Lung (tissue), 12 donors: Measurements from ENCODE around the gene ALX4. TPM values are rescaled to one million over a fixed set of nuclear protein-coding genes. Genes with fewer than 3 reads are reported as not detected.

Source experiments
- ATAC-seq: fragments of 200-7000 bp; cut with Tn5 transposase; one replicate; pipeline ENCODE4 v1.9.1; 2020; ENCODE audit warnings: moderate number of reproducible peaks; ENCODE audit not compliant: insufficient read depth, low FRiP score
- DNase-seq, 3 donors: peaks; one replicate each; pipeline ENCODE4 v3.0.0-alpha.2; 2013 to 2017
- H3K27ac ChIP-seq, 2 donors: one replicate each; pipeline ENCODE4 v1.5.1; 2013; ENCODE audit warnings: mild to moderate bottlenecking in 2 of 2, moderate library complexity in 2 of 2, control low read depth in 1 of 2, inconsistent platforms in 1 of 2, low read depth in 1 of 2, low read length in 1 of 2
- H3K27me3 ChIP-seq, 3 donors: one replicate each; pipeline ENCODE4 v1.5.1; 2013; ENCODE audit warnings: low read length in 2 of 3; ENCODE audit not compliant: control insufficient read depth in 3 of 3, insufficient read depth in 3 of 3
- H3K36me3 ChIP-seq, 4 donors: one replicate each; pipeline ENCODE4 v1.5.1; 2013; ENCODE audit warnings: low read length in 4 of 4, mild to moderate bottlenecking in 1 of 4, moderate library complexity in 1 of 4; ENCODE audit not compliant: control insufficient read depth in 4 of 4, insufficient read depth in 4 of 4
- H3K4me1 ChIP-seq, 5 donors: one replicate each; pipeline ENCODE4 v1.5.1; 2013; ENCODE audit warnings: low read length in 5 of 5, mild to moderate bottlenecking in 2 of 5, moderate library complexity in 1 of 5; ENCODE audit not compliant: control insufficient read depth in 5 of 5, insufficient read depth in 5 of 5
- H3K4me3 ChIP-seq: one replicate; pipeline ENCODE4 v1.5.1; 2013; ENCODE audit warnings: mild to moderate bottlenecking, control low read depth, moderate library complexity
- H3K9ac ChIP-seq, 2 donors: one replicate each; pipeline ENCODE4 v1.5.1; 2013; ENCODE audit warnings: low read length in 2 of 2, control low read depth in 1 of 2; ENCODE audit not compliant: insufficient read depth in 1 of 2
- H3K9me3 ChIP-seq, 4 donors: one replicate each; pipeline ENCODE4 v1.5.1; 2013; ENCODE audit warnings: low read length in 3 of 4, mild to moderate bottlenecking in 1 of 4, moderate library complexity in 1 of 4; ENCODE audit not compliant: control insufficient read depth in 4 of 4, insufficient read depth in 3 of 4
- WGBS, 2 donors: extraction: QIAGEN DNeasy Blood & Tissue Kit; methylation state at CpG; one replicate each; pipeline ENCODE4 v1.1.7; 2013; 5-methylcytosine and 5-hydroxymethylcytosine counted together
- polyA plus RNA-seq, 2 donors: library from polyadenylated mRNA; stranded (reverse); fragments of 200-250 nt; gene quantifications; one replicate each; pipeline ENCODE4 v1.2.1, GENCODE V29; 2013
- total RNA-seq, 2 donors: library from RNA; depleted of rRNA in 1 of 2; stranded (reverse); fragments of >200 nt in 1 of 2; gene quantifications; one replicate each; pipeline ENCODE4 v1.2.1, GENCODE V29; 2014 to 2021
- TF ChIP-seq, protein P1 (sequence below): IDR thresholded peaks from 2 replicates; pipeline ENCODE4 v1.5.1; 2012; ENCODE audit warnings: mild to moderate bottlenecking; ENCODE audit errors: control extremely low read depth, extremely low read depth
- donor health status: control.
- donor health status: control.
- donor health status: Bipolar disorder and iron deficiency.
- donor health status: healthy.
- donor health status: DM: yes; HTN: yes; CAD: no.

ALX4 gene
- total and polyA plus RNA-seq, 4 donors = 0.01 to 0.06 TPM; not detected in 2

DNA sequence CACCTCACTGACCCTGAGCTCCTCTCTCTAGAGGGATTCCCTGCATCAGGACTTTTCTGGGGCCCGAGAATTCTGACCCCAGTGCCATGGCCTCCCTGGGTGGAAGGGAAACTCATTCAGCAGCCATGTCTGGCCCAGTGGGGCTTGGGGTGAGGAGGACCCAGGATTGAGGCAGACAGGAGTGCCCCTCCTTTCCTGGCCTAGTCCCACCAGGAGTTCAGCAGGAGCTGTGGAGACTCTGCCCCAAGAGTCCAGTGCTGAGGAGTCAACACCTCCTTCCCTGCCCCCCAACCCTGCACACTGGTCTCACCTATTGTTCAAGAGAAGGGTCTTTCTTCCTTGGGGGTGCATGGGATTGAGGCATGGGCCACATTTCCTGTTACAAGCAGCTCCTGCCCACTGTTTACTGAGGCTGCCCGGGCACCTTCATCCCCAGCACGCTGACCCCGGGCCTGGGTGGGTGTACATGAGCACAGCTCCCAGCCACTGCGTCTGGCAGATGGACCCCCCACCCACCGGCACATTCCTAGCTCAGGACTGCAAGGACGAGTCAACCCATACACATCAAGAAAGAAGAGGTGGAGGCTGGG, 33.9 kb downstream of the ALX4 start:
- 86 to 88% methylated on average over 7 of the region's 7 CpGs for WGBS, 2 donors
- no peak overlapping the region for H3K4me3 ChIP-seq
- DNase-seq = no peak

DNA sequence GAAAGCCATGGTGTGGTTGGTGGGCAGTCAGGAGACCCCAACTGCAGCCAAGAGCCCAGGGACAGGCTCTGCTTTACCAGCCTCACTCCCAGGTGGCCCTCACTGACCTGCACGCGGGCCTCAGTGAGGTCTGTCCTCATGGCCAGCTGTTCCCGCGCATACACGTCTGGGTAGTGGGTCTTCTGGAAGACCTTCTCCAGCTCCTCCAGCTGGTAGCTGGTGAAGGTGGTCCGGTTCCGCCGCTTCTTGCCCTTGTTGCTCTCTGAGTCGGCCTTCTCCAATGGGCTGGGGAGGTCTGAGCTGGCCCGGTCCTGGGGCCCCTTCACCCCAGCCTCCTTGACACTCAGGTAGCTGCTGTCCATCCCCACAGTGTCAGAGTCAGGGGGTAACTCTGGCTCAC, 34.7 kb downstream of the ALX4 start:
- Histone ChIP-seq H3K4me1 (peaks cover 0 to 4% (median 0%) of the 10 kb centered on the region in 5 donors), H3K36me3 (no peaks in the 10 kb centered on the region), H3K4me3 (no peak overlapping the region), H3K9me3 (peaks cover 0 to 4% (median 0%) of the 10 kb centered on the region in 4 donors), H3K27ac (no peak overlapping the region), H3K27me3 (no peaks in the 10 kb centered on the region), H3K9ac (no peak overlapping the region)
- ATAC-seq = no peak
- 90 to 97% methylated on average over 10 of the region's 10 CpGs for WGBS, 2 donors
- no peak for DNase-seq
- TF ChIP-seq, protein P1, sequence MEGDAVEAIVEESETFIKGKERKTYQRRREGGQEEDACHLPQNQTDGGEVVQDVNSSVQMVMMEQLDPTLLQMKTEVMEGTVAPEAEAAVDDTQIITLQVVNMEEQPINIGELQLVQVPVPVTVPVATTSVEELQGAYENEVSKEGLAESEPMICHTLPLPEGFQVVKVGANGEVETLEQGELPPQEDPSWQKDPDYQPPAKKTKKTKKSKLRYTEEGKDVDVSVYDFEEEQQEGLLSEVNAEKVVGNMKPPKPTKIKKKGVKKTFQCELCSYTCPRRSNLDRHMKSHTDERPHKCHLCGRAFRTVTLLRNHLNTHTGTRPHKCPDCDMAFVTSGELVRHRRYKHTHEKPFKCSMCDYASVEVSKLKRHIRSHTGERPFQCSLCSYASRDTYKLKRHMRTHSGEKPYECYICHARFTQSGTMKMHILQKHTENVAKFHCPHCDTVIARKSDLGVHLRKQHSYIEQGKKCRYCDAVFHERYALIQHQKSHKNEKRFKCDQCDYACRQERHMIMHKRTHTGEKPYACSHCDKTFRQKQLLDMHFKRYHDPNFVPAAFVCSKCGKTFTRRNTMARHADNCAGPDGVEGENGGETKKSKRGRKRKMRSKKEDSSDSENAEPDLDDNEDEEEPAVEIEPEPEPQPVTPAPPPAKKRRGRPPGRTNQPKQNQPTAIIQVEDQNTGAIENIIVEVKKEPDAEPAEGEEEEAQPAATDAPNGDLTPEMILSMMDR = no peak

More for the DNA sequence above, 33.9 kb downstream of the ALX4 start:
- H3K27me3 ChIP-seq = no peaks in the 10 kb centered on the region
- peaks cover 0 to 4% (median 0%) of the 10 kb centered on the region in 4 donors for H3K9me3 ChIP-seq
- ATAC-seq = no peak
- no peak overlapping the region for H3K27ac ChIP-seq
- no peaks in the 10 kb centered on the region for H3K36me3 ChIP-seq
- no peak overlapping the region for H3K9ac ChIP-seq
- TF ChIP-seq, protein P1 = no peak
- H3K4me1 ChIP-seq = no peaks in the 10 kb centered on the region

DNA sequence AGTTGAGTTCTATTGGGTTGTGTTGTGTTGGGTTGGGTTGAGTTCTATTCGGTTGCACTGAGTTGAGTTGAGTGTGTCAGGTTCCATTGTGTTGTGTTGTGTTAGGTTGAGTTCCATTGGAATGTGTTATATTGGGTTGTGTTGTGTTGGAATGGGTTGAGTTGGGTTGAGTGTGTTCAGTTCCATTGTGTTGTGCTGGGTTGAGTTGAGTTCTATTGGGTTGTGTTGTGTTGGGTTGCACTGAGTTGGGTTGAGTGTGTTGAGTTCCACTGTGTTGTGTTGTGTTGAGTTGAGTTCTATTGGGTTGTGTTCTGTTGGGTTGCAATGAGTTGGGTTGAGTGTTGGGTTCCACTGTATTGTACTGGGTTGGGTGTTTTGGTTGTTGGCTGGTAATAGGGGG, 35.5 kb downstream of the ALX4 start:
- 87 to 93% methylated on average over 1 of the region's 1 CpG for WGBS, 2 donors
- no peak for DNase-seq
- Histone ChIP-seq H3K27me3 (no peaks in the 10 kb centered on the region), H3K9me3 (peaks cover 0 to 4% (median 0%) of the 10 kb centered on the region in 4 donors), H3K4me3 (no peak overlapping the region), H3K9ac (no peak overlapping the region), H3K36me3 (no peaks in the 10 kb centered on the region), H3K27ac (no peak overlapping the region), H3K4me1 (peaks cover 0 to 10% (median 0%) of the 10 kb centered on the region in 5 donors)
- TF ChIP-seq, protein P1 = no peak
- ATAC-seq = no peak

DNA sequence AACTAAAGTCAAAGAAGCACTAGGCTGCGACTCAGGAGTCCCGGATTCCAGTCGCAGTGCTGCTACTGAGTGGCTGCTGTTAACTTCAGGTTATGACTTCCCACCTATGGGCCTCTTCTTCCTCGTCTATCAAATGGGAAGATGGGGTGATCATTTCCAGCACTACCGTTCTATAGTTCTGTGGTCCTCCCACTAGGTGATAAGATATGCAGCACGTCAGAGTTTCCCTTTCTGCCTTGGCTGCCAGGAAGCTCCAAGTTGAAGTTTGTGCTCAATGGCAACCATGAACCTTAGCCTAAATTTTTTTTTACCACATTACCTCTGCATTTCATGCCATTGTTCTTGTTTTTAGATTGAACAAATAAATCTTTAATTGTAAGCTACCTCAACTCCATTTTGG, 38.7 kb downstream of the ALX4 start:
- no peak for ATAC-seq
- Histone ChIP-seq H3K27me3 (no peaks in the 10 kb centered on the region), H3K27ac (no peak overlapping the region), H3K9me3 (peaks cover 0 to 4% (median 0%) of the 10 kb centered on the region in 4 donors), H3K4me3 (no peak overlapping the region), H3K4me1 (peaks cover 0 to 10% (median 0%) of the 10 kb centered on the region in 5 donors), H3K36me3 (no peaks in the 10 kb centered on the region), H3K9ac (no peak overlapping the region)
- WGBS, 2 donors = 93 to 94% methylated on average over 6 of the region's 6 CpGs
- TF ChIP-seq, protein P1 = no peak
- no peak for DNase-seq
